Effector CD8-positive, alpha-beta T cell (primary cell): ENCODE results near the gene CNOT10.
"Not testable (repeated sequence)": the region's sequence is repeated elsewhere in the genome, so short reads cannot be mapped to it uniquely, and the experiment has no call there.

Source experiments
- DNase-seq: peaks from one replicate; lab custom pipeline; 2025; lab: John Stamatoyannopoulos, UW

CNOT10 gene

GRCh38 chr3:32696523-32696922 is 11.5 kb downstream of the CNOT10 start:
- no peak for DNase-seq

- DNase-seq = no peak
These were observed 13.5 kb downstream of the CNOT10 start for GRCh38 chr3:32698506-32698905.

- DNase-seq = no peak
These were observed 14.4 kb downstream of the CNOT10 start for GRCh38 chr3:32699429-32699828.

- DNase-seq = no peak
These were observed 15.3 kb downstream of the CNOT10 start for GRCh38 chr3:32700244-32700643.

- DNase-seq = no peak
These were observed 18.5 kb downstream of the CNOT10 start for GRCh38 chr3:32703491-32703972.

GRCh38 chr3:32705232-32705631 is 20.2 kb downstream of the CNOT10 start:
- no peak for DNase-seq

- no peak for DNase-seq
These were observed 21.5 kb downstream of the CNOT10 start for GRCh38 chr3:32706348-32707025.

GRCh38 chr3:32707026-32707370 is 22.0 kb downstream of the CNOT10 start:
- no peak for DNase-seq

- DNase-seq = no peak
These were observed 23.8 kb downstream of the CNOT10 start for GRCh38 chr3:32708672-32709283.

- DNase-seq = no peak
These were observed 24.4 kb downstream of the CNOT10 start for GRCh38 chr3:32709346-32709745.

- no peak for DNase-seq
These were observed 27.6 kb downstream of the CNOT10 start for GRCh38 chr3:32712506-32713055.

- no peak for DNase-seq
These were observed 28.2 kb downstream of the CNOT10 start for GRCh38 chr3:32713181-32713580.

- no peak for DNase-seq
These were observed 34.3 kb downstream of the CNOT10 start for GRCh38 chr3:32719335-32719734.

GRCh38 chr3:32719931-32720330 is 34.9 kb downstream of the CNOT10 start:
- DNase-seq = no peak

GRCh38 chr3:32725721-32726120 is 40.7 kb downstream of the CNOT10 start:
- no peak for DNase-seq

GRCh38 chr3:32733631-32734229 is 48.7 kb downstream of the CNOT10 start:
- DNase-seq = no peak

GRCh38 chr3:32734756-32735155 is 49.8 kb downstream of the CNOT10 start:
- no peak for DNase-seq

- not testable (repeated sequence) for DNase-seq
These were observed 58.5 kb downstream of the CNOT10 start for GRCh38 chr3:32743470-32743869.

- no peak for DNase-seq
These were observed 58.9 kb downstream of the CNOT10 start for GRCh38 chr3:32743934-32744333.

- no peak for DNase-seq
These were observed 66.4 kb downstream of the CNOT10 start for GRCh38 chr3:32751377-32751776.

- no peak for DNase-seq
These were observed 70.8 kb downstream of the CNOT10 start for GRCh38 chr3:32755761-32756160.

- DNase-seq = no peak
These were observed 72.8 kb downstream of the CNOT10 start for GRCh38 chr3:32757618-32758374.
